ENCODE measurements around the gene CFB. TPM values are rescaled to one million over a fixed set of nuclear protein-coding genes. Genes with fewer than 3 reads are reported as not detected.

CFB gene
- total and polyA plus RNA-seq, 9 of the 15 experiments (the other 6 are each of a cell fraction or from before 2014, with no cell fraction given), result 0.08 to 0.91 (median 0.22) TPM; not detected in 4

DNA sequence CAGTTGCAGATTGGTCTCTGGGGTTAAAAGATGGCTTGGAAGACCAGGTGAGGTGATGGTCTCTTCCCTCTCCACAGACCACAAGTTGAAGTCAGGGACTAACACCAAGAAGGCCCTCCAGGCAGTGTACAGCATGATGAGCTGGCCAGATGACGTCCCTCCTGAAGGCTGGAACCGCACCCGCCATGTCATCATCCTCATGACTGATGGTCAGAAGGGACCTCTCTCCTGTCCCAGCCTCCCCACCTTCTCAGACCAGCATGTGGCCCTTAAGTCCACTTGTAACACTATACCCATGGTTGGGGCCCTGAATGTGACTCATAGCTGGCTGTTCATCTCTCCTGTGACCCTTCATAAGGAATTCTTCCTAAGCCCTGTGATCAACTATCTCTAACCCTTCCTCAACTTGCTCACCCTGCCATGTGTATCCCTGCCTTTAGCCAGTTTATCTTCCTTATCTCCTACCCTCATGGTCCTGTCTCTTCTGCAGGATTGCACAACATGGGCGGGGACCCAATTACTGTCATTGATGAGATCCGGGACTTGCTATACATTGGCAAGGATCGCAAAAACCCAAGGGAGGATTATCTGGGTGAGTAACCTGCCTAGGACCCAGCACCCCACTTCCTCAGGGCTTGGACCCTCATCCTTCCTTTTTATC, 3.0 kb downstream of the CFB start (continued):
- no peak for TF ChIP-seq SP2 (IDR thresholded peaks at IDR 0.05; ENCODE audit: extremely low read depth, low read depth, low read length, poor library complexity, severe bottlenecking)
- TF ChIP-seq JUN (IDR thresholded peaks at IDR 0.05; ENCODE audit: borderline replicate concordance, low read depth, low read length), result peak; percentile 97
- no peak for TF ChIP-seq JUN (CRISPR knock-in tag; IDR thresholded peaks at IDR 0.05; ENCODE audit: borderline replicate concordance)
- TF ChIP-seq RBFOX2 (IDR thresholded peaks at IDR 0.05; ENCODE audit: low read depth, low read length), result peak; percentile 35; the same call in 1 of the 2 replicates
- TF ChIP-seq, protein P1, sequence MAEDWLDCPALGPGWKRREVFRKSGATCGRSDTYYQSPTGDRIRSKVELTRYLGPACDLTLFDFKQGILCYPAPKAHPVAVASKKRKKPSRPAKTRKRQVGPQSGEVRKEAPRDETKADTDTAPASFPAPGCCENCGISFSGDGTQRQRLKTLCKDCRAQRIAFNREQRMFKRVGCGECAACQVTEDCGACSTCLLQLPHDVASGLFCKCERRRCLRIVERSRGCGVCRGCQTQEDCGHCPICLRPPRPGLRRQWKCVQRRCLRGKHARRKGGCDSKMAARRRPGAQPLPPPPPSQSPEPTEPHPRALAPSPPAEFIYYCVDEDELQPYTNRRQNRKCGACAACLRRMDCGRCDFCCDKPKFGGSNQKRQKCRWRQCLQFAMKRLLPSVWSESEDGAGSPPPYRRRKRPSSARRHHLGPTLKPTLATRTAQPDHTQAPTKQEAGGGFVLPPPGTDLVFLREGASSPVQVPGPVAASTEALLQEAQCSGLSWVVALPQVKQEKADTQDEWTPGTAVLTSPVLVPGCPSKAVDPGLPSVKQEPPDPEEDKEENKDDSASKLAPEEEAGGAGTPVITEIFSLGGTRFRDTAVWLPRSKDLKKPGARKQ (CRISPR knock-in tag; IDR thresholded peaks at IDR 0.05), result no peak
- TF ChIP-seq ZNF436 (CRISPR knock-in tag; IDR thresholded peaks at IDR 0.05), result no peak
- 0 out of 2 replicates have a peak, but pooled peaks have one; percentile 56 for TF ChIP-seq NBN (IDR thresholded peaks at IDR 0.05; ENCODE audit: low read depth)
- TF ChIP-seq SUPT5H (IDR thresholded peaks at IDR 0.05), result peak; percentile 38; the same call in 1 of the 2 replicates
- TF ChIP-seq, protein P2, sequence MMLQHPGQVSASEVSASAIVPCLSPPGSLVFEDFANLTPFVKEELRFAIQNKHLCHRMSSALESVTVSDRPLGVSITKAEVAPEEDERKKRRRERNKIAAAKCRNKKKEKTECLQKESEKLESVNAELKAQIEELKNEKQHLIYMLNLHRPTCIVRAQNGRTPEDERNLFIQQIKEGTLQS (IDR thresholded peaks at IDR 0.05), result peak; percentile 97
- TF ChIP-seq, protein P2 (CRISPR knock-in tag; conservative IDR thresholded peaks at IDR 0.05), result no peak
- no peak for TF ChIP-seq NONO (IDR thresholded peaks at IDR 0.05; ENCODE audit: low read depth in 2 of 2, low read length in 1 of 2)
- no peak for TF ChIP-seq NCOA6 (IDR thresholded peaks at IDR 0.05)
- TF ChIP-seq POLR2G (IDR thresholded peaks at IDR 0.05; ENCODE audit: low read depth, low read length), result no peak
- TF ChIP-seq, protein P3, sequence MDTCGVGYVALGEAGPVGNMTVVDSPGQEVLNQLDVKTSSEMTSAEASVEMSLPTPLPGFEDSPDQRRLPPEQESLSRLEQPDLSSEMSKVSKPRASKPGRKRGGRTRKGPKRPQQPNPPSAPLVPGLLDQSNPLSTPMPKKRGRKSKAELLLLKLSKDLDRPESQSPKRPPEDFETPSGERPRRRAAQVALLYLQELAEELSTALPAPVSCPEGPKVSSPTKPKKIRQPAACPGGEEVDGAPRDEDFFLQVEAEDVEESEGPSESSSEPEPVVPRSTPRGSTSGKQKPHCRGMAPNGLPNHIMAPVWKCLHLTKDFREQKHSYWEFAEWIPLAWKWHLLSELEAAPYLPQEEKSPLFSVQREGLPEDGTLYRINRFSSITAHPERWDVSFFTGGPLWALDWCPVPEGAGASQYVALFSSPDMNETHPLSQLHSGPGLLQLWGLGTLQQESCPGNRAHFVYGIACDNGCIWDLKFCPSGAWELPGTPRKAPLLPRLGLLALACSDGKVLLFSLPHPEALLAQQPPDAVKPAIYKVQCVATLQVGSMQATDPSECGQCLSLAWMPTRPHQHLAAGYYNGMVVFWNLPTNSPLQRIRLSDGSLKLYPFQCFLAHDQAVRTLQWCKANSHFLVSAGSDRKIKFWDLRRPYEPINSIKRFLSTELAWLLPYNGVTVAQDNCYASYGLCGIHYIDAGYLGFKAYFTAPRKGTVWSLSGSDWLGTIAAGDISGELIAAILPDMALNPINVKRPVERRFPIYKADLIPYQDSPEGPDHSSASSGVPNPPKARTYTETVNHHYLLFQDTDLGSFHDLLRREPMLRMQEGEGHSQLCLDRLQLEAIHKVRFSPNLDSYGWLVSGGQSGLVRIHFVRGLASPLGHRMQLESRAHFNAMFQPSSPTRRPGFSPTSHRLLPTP (IDR thresholded peaks at IDR 0.05; ENCODE audit: borderline replicate concordance, extremely low read depth, insufficient read length), result no peak
- TF ChIP-seq KDM1A (IDR thresholded peaks at IDR 0.05), result peak in 1 of 2 experiments; percentile 41; a peak in 1 of 4 replicates
- TF ChIP-seq ZNF3 (CRISPR knock-in tag; IDR thresholded peaks at IDR 0.05), result no peak
